GM21367 (cell line): Measurements from ENCODE around the gene NSA2.

Source experiments
- ATAC-seq: cut with Tn5 transposase; IDR thresholded peaks from one replicate; pipeline ENCODE4 v1.9.1; 2021; ENCODE audit not compliant: unreplicated experiment

NSA2 gene

DNA sequence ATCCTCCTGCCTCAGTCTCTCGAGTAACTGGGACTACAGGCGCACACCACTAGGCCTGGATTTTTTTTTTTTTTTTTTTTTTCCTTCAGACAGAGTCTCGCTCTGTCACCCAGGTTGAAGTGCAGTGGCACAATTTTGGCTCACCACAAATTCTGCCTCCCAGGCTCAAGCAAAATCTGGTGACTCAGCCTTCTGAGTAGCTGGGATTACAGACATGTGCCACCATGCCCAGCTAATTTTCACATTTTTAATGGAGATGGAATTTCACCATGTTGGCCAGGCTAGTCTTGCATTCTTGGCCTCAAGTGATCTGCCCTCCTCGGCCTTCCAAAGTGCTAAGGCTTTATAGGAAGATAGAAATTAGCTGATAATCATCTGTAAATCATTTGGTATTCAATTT lies 43.9 kb downstream of the NSA2 start:
- no peak for ATAC-seq

DNA sequence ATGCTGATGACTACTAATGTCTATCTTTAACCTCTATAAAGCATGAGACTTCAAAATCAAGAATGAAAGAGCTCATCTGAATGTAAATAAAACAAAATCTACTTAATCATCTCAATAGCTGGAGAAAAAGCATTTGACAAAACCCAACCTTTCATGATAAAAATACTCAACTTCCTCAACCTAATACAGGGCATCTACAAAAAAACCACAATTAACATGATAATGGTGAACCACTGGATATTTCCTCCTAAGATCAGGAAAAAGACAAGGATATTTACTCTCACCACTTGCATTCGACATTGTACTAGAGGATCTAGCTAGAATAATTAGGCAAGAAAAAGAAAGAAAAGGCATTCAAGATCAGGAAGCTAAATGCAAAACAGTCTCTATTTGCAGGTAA lies 49.8 kb downstream of the NSA2 start:
- no peak for ATAC-seq

DNA sequence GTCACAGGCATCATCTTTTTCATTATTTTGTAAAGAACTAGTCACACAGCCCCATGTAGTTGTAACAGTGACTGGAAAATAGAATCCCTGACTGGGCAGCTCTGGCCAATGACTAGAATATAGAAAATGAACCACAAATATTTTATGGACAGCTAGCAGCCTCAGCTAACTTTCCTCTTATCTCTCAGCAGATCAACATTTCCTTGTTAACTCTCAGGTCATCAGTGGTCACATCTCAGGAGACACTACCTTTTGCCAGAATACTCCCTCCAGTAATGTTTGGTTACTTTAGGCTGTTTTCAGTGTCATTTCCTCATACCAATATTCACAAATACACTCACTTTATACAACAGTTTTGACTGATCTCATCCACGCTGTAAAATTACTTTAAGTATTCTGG lies 55.2 kb downstream of the NSA2 start:
- no peak for ATAC-seq

DNA sequence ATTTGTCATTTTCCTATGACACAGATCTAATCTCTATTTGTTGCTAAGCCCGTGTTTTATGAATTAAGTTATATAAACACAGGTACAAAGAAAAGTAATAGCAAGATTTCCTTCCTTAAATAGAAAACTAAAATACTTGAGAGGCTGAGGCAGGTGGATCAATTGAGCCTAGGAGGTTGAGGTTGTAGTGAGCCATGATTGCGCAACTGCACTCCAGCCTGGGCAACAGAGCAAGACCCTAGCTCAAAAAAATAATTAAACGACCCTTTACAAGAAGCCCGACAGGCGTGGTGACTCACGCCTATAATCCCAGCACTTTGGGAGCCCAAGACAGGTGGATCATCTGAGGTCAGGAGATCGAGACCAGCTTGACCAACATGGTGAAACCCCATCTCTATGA lies 62.4 kb downstream of the NSA2 start:
- no peak for ATAC-seq
